ENCODE data around the gene ETV6. TPM values are rescaled to one million over a fixed set of nuclear protein-coding genes. Genes with fewer than 3 reads are reported as not detected.
A peak's percentile ranks its signal among the peaks of the same experiment; 100 is the strongest.

ETV6 gene
- polyA plus RNA-seq, 3 donors, result 6.8 to 45.1 (median 11.7) TPM

DNA sequence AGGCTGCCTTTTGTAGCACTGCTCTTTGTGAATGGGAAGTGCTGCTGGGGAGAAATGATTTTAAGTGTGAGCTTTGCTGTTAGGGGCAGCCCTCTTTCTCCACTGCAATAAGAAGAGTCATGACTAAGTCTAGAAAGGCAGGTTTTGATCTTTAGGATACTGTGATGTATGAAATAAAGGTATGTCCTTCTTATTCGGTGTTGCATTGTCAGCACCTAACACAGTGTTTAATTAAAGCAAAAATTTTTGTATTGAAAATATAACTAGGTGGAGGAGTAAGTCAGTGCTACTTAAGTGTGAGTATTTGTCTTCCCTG is 81.5 kb downstream of the ETV6 start:
- Histone ChIP-seq H3K4me1 (ENCODE audit: control insufficient read depth in 1 of 2, insufficient read depth in 2 of 2, low read length in 2 of 2) (peaks cover 39 to 53% of the 10 kb centered on the region in 2 donors), H2AFZ (ENCODE audit: insufficient read depth, low read depth, low read length, poor library complexity, severe bottlenecking) (no peak overlapping the region), H3K4me3 (replicated peaks in 1 of 3; ENCODE audit: low read depth in 2 of 3, low read length in 3 of 3) (no peak overlapping the region), H3K27me3 (ENCODE audit: control insufficient read depth in 2 of 2, insufficient read depth in 2 of 2, low read length in 2 of 2) (no peaks in the 10 kb centered on the region), H3K36me3 (replicated peaks in 1 of 2; ENCODE audit: control insufficient read depth in 1 of 2, insufficient read depth in 2 of 2, low read length in 2 of 2) (peaks cover 0 to 24% of the 10 kb centered on the region in 2 donors), H3K79me2 (ENCODE audit: insufficient read depth, low read length) (peaks cover 100% of the 10 kb centered on the region), H3K4me2 (replicated peaks; ENCODE audit: extremely low read depth, low read length, poor library complexity, severe bottlenecking) (no peak overlapping the region), H3K9ac (ENCODE audit: insufficient read depth, low read length, poor library complexity, severe bottlenecking) (no peak overlapping the region), H4K20me1 (ENCODE audit: insufficient read depth, low read length) (peaks cover 49% of the 10 kb centered on the region), H3K27ac (ENCODE audit: low read depth in 1 of 2, low read length in 2 of 2) (peak overlapping the region in 1 of 2 donors; percentile 79), H3K9me3 (replicated peaks in 1 of 2; ENCODE audit: control insufficient read depth in 1 of 2, insufficient read depth in 1 of 2, low read length in 2 of 2) (no peaks in the 10 kb centered on the region)
- WGBS (ENCODE audit: insufficient coverage), result no CpG with 5 or more reads among the region's 1 CpG
- peak overlapping the region; percentile 74 to 94 (median 81) for H3K27ac Mint-ChIP-seq
- peaks cover 0 to 2% (median 0%) of the 10 kb centered on the region in 3 donors for H3K27me3 Mint-ChIP-seq (ENCODE audit: low read depth in 3 of 3)
- H3K4me3 Mint-ChIP-seq, result no peak overlapping the region
- DNase-seq, result no peak
- TF ChIP-seq, protein P1, sequence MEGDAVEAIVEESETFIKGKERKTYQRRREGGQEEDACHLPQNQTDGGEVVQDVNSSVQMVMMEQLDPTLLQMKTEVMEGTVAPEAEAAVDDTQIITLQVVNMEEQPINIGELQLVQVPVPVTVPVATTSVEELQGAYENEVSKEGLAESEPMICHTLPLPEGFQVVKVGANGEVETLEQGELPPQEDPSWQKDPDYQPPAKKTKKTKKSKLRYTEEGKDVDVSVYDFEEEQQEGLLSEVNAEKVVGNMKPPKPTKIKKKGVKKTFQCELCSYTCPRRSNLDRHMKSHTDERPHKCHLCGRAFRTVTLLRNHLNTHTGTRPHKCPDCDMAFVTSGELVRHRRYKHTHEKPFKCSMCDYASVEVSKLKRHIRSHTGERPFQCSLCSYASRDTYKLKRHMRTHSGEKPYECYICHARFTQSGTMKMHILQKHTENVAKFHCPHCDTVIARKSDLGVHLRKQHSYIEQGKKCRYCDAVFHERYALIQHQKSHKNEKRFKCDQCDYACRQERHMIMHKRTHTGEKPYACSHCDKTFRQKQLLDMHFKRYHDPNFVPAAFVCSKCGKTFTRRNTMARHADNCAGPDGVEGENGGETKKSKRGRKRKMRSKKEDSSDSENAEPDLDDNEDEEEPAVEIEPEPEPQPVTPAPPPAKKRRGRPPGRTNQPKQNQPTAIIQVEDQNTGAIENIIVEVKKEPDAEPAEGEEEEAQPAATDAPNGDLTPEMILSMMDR (IDR thresholded peaks at IDR 0.05), result no peak
- H3K36me3 Mint-ChIP-seq, result peaks cover 44 to 49% of the 10 kb centered on the region in 2 donors
- H3K9me3 Mint-ChIP-seq, result no peaks in the 10 kb centered on the region
- H3K4me1 Mint-ChIP-seq, result peaks cover 65% of the 10 kb centered on the region
- intact Hi-C loops (cut with micrococcal nuclease), result no loop called here

GRCh38 chr12:11731455-11731854 is 82.0 kb downstream of the ETV6 start:
- Histone ChIP-seq H3K4me2 (replicated peaks; ENCODE audit: extremely low read depth, low read length, poor library complexity, severe bottlenecking) (no peak overlapping the region), H4K20me1 (ENCODE audit: insufficient read depth, low read length) (peaks cover 44% of the 10 kb centered on the region), H3K9me3 (replicated peaks in 1 of 2; ENCODE audit: control insufficient read depth in 1 of 2, insufficient read depth in 1 of 2, low read length in 2 of 2) (no peaks in the 10 kb centered on the region), H3K4me3 (replicated peaks in 1 of 3; ENCODE audit: low read depth in 2 of 3, low read length in 3 of 3) (no peak overlapping the region), H3K27ac (ENCODE audit: low read depth in 1 of 2, low read length in 2 of 2) (peak overlapping the region in 1 of 2 donors; percentile 79), H3K36me3 (replicated peaks in 1 of 2; ENCODE audit: control insufficient read depth in 1 of 2, insufficient read depth in 2 of 2, low read length in 2 of 2) (peaks cover 0 to 24% of the 10 kb centered on the region in 2 donors), H2AFZ (ENCODE audit: insufficient read depth, low read depth, low read length, poor library complexity, severe bottlenecking) (no peak overlapping the region), H3K79me2 (ENCODE audit: insufficient read depth, low read length) (peaks cover 100% of the 10 kb centered on the region), H3K27me3 (ENCODE audit: control insufficient read depth in 2 of 2, insufficient read depth in 2 of 2, low read length in 2 of 2) (no peaks in the 10 kb centered on the region), H3K4me1 (ENCODE audit: control insufficient read depth in 1 of 2, insufficient read depth in 2 of 2, low read length in 2 of 2) (peaks cover 38 to 51% of the 10 kb centered on the region in 2 donors), H3K9ac (ENCODE audit: insufficient read depth, low read length, poor library complexity, severe bottlenecking) (no peak overlapping the region)
- TF ChIP-seq, protein P1 (IDR thresholded peaks at IDR 0.05), result no peak
- intact Hi-C loops (cut with micrococcal nuclease), result no loop called here
- Mint-ChIP-seq H3K4me1 (peaks cover 65% of the 10 kb centered on the region), H3K27ac (peak overlapping the region; percentile 45 to 94 (median 81)), H3K9me3 (no peaks in the 10 kb centered on the region), H3K36me3 (peaks cover 41 to 46% of the 10 kb centered on the region in 2 donors), H3K4me3 (no peak overlapping the region), H3K27me3 (ENCODE audit: low read depth in 3 of 3) (peaks cover 0 to 2% (median 0%) of the 10 kb centered on the region in 3 donors)
- peak in 2 of 3 donors; percentile 68 to 80 for DNase-seq
- WGBS (ENCODE audit: insufficient coverage), result no CpG with 5 or more reads among the region's 3 CpGs

Data from CD14-positive monocyte (primary cell).